Smooth muscle cell (in vitro differentiated cells): ENCODE results near the gene H3-3A. TPM values are rescaled to one million over a fixed set of nuclear protein-coding genes. Genes with fewer than 3 reads are reported as not detected.

ENCODE experiments used
- DNase-seq: peaks from one replicate; lab custom pipeline; 2025; ENCODE audit not compliant: unreplicated experiment; lab: John Stamatoyannopoulos, UW
- H2AFZ ChIP-seq: fragments of 200-600 bp; sonication (generic); 2 replicates; pipeline ENCODE4 v1.6.0; 2016; ENCODE audit warnings: antibody characterized with exemption, low read depth, mild to moderate bottlenecking
- H3F3A ChIP-seq: fragments of 200-600 bp; sonication (generic); 2 replicates; pipeline ENCODE4 v1.6.0; 2017; ENCODE audit warnings: antibody characterized with exemption, low read depth
- H3K27ac ChIP-seq: fragments of 200-600 bp; sonication (generic); 2 replicates; pipeline ENCODE4 v1.5.1; 2016; ENCODE audit warnings: low read depth, mild to moderate bottlenecking
- H3K27me3 ChIP-seq: fragments of 200-600 bp; sonication (generic); 2 replicates; pipeline ENCODE4 v1.6.1; 2016; ENCODE audit warnings: low read depth, mild to moderate bottlenecking
- H3K36me3 ChIP-seq: fragments of 200-600 bp; sonication (generic); 2 replicates; pipeline ENCODE4 v1.5.1; 2016; ENCODE audit warnings: low read depth
- H3K4me1 ChIP-seq: fragments of 200-600 bp; sonication (generic); 2 replicates; pipeline ENCODE4 v1.5.1; 2016; ENCODE audit warnings: low read depth
- H3K4me2 ChIP-seq: fragments of 200-600 bp; sonication (generic); 2 replicates; pipeline ENCODE4 v1.6.0; 2016; ENCODE audit warnings: mild to moderate bottlenecking
- H3K4me3 ChIP-seq: fragments of 200-600 bp; sonication (generic); 2 replicates; pipeline ENCODE4 v1.5.1; 2016; ENCODE audit warnings: mild to moderate bottlenecking
- H3K79me2 ChIP-seq: fragments of 200-600 bp; sonication (generic); 2 replicates; pipeline ENCODE4 v1.6.0; 2016; ENCODE audit warnings: low read depth, mild to moderate bottlenecking
- H3K9ac ChIP-seq: fragments of 200-600 bp; sonication (generic); 2 replicates; pipeline ENCODE4 v1.6.0; 2016; ENCODE audit warnings: low read depth
- H3K9me3 ChIP-seq: fragments of 200-600 bp; sonication (generic); replicated peaks from 2 replicates; pipeline ENCODE4 v1.5.1; 2016; ENCODE audit warnings: low read depth
- H4K20me1 ChIP-seq: fragments of 200-600 bp; sonication (generic); 2 replicates; pipeline ENCODE4 v1.6.0; 2016; ENCODE audit warnings: low read depth
- CTCF ChIP-seq: fragments of 200-600 bp; sonication (generic); IDR thresholded peaks from 2 replicates; pipeline ENCODE4 v1.5.1; 2017; ENCODE audit warnings: borderline replicate concordance, mild to moderate bottlenecking, antibody characterized with exemption; ENCODE audit not compliant: insufficient read depth, poor library complexity, severe bottlenecking
- WGBS: methylation state at CpG from one replicate; pipeline ENCODE4 v1.1.7; 2016; ENCODE audit warnings: low lambda C conversion rate; 5-methylcytosine and 5-hydroxymethylcytosine counted together
- polyA plus RNA-seq: library from polyadenylated mRNA; unstranded; fragments of >200 nt; fragmentation: Nextera tagmentation; extraction: Ambion mirVana; gene quantifications from 2 replicates; pipeline ENCODE4 v1.2.1, GENCODE V29; 2016
- total RNA-seq: library from RNA; depleted of rRNA; stranded (reverse); fragments of >200 nt; gene quantifications from 2 replicates; pipeline ENCODE4 v1.2.3, GENCODE V29; 2014

The H3-3A gene
- total and polyA plus RNA-seq, 2 experiments from 2014 or later = 430 to 459 TPM

- Histone ChIP-seq H3K9me3 (no peaks in the 10 kb centered on the region), H3K4me2 (no peak overlapping the region), H3K27me3 (no peaks in the 10 kb centered on the region), H3K79me2 (no peaks in the 10 kb centered on the region), H3K27ac (no peak overlapping the region), H2AFZ (no peak overlapping the region), H3K4me3 (no peak overlapping the region), H3K9ac (no peak overlapping the region), H3F3A (no peaks in the 10 kb centered on the region), H3K36me3 (no peaks in the 10 kb centered on the region), H4K20me1 (no peaks in the 10 kb centered on the region), H3K4me1 (no peaks in the 10 kb centered on the region)
- no peak for TF ChIP-seq CTCF
- 96% methylated on average over 7 of the region's 7 CpGs for WGBS
- DNase-seq = no peak
Observed at GRCh38 chr1:226029093-226029496, 33.4 kb upstream of the H3-3A start.

GRCh38 chr1:226029568-226030225 is 32.8 kb upstream of the H3-3A start:
- WGBS = 94% methylated on average over 7 of the region's 7 CpGs
- H3K27ac ChIP-seq = no peak overlapping the region

GRCh38 chr1:226033582-226033981 is 28.9 kb upstream of the H3-3A start:
- H3K4me1 ChIP-seq = no peaks in the 10 kb centered on the region
- TF ChIP-seq CTCF = no peak
- no peak for DNase-seq

More at GRCh38 chr1:226029568-226030225, 32.8 kb upstream of the H3-3A start:
- H3K4me1 ChIP-seq = no peaks in the 10 kb centered on the region
- H2AFZ ChIP-seq = no peak overlapping the region
- H3K27me3 ChIP-seq = no peaks in the 10 kb centered on the region
- H3F3A ChIP-seq = no peaks in the 10 kb centered on the region
- H3K4me2 ChIP-seq = no peak overlapping the region
- no peak overlapping the region for H3K9ac ChIP-seq
- no peaks in the 10 kb centered on the region for H4K20me1 ChIP-seq
- DNase-seq = no peak
- H3K9me3 ChIP-seq = no peaks in the 10 kb centered on the region
- no peaks in the 10 kb centered on the region for H3K36me3 ChIP-seq
- TF ChIP-seq CTCF = no peak
- H3K79me2 ChIP-seq = no peaks in the 10 kb centered on the region
- no peak overlapping the region for H3K4me3 ChIP-seq

GRCh38 chr1:226033991-226034390 is 28.5 kb upstream of the H3-3A start:
- Histone ChIP-seq H3K4me2 (no peak overlapping the region), H4K20me1 (no peaks in the 10 kb centered on the region)

More at GRCh38 chr1:226033582-226033981, 28.9 kb upstream of the H3-3A start:
- 86% methylated on average over 4 of the region's 4 CpGs for WGBS
- Histone ChIP-seq H3K9me3 (no peaks in the 10 kb centered on the region), H3K27ac (no peak overlapping the region), H3K4me2 (no peak overlapping the region), H3K4me3 (no peak overlapping the region), H3K79me2 (no peaks in the 10 kb centered on the region), H4K20me1 (no peaks in the 10 kb centered on the region), H3K27me3 (no peaks in the 10 kb centered on the region), H3K36me3 (no peaks in the 10 kb centered on the region), H3F3A (no peaks in the 10 kb centered on the region), H3K9ac (no peak overlapping the region), H2AFZ (no peak overlapping the region)

More at GRCh38 chr1:226033991-226034390, 28.5 kb upstream of the H3-3A start:
- H3F3A ChIP-seq = no peaks in the 10 kb centered on the region
- H3K9ac ChIP-seq = no peak overlapping the region
- H3K27ac ChIP-seq = peak overlapping the region; percentile 62
- DNase-seq = no peak
- no peaks in the 10 kb centered on the region for H3K4me1 ChIP-seq
- H3K27me3 ChIP-seq = no peaks in the 10 kb centered on the region
- no peak overlapping the region for H2AFZ ChIP-seq
- H3K79me2 ChIP-seq = no peaks in the 10 kb centered on the region
- H3K36me3 ChIP-seq = no peaks in the 10 kb centered on the region
- H3K4me3 ChIP-seq = no peak overlapping the region
- H3K9me3 ChIP-seq = no peaks in the 10 kb centered on the region
- TF ChIP-seq CTCF = no peak
